ENCODE measurements around the gene GGA3.
"Not testable (repeated sequence)": the region's sequence is repeated elsewhere in the genome, so short reads cannot be mapped to it uniquely, and the experiment has no call there.

The GGA3 gene

GRCh38 chr17:75261336-75262111 lies at the start of gene GGA3, which contains the start of gene MRPS7:
Gene GGA3, minus strand, starts transcription at chr17:75261606. Its CDS starts 19 bp downstream, at chr17:75261587.
Gene MRPS7, plus strand, starts transcription at chr17:75261879. Its CDS starts 22 bp downstream, at chr17:75261901.
- peak; percentile 91 for DNase-seq (ENCODE audit: low read depth in 1 of 2, low spot score in 1 of 2)

GRCh38 chr17:75308732-75309629 lies 47.6 kb upstream of the GGA3 start:
- no peak for DNase-seq (ENCODE audit: low read depth in 1 of 2, low spot score in 1 of 2)

GRCh38 chr17:75307957-75308731 lies 46.7 kb upstream of the GGA3 start:
- no peak for DNase-seq (ENCODE audit: low read depth in 1 of 2, low spot score in 1 of 2)

- no peak for DNase-seq (ENCODE audit: low read depth in 1 of 2, low spot score in 1 of 2)
These were observed 40.2 kb upstream of the GGA3 start for GRCh38 chr17:75301502-75302206.

GRCh38 chr17:75301049-75301448 lies 39.6 kb upstream of the GGA3 start:
- no peak for DNase-seq (ENCODE audit: low read depth in 1 of 2, low spot score in 1 of 2)

DNA sequence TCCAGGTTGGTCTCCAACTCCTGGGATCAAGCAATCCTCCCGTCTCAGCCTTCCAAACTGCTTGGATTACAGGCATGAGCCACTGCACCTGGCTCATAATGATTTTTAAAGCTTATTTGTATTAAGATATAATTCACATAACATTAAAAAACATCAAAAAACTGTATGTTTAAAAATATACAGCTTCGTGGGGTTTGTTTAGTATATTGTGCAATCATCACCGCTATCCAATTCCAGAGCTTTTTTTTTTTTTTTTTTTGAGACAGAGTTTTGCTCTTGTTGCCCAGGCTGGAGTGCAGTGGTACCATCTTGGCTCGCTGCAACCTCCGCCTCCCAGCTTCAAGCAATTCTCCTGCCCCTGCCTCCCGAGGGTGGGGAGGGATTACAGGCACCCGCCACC lies 38.9 kb upstream of the GGA3 start:
- DNase-seq (ENCODE audit: low read depth in 1 of 2, low spot score in 1 of 2) = no peak

GRCh38 chr17:75295201-75296158 lies 34.1 kb upstream of the GGA3 start:
- no peak for DNase-seq (ENCODE audit: low read depth in 1 of 2, low spot score in 1 of 2)

- not testable (repeated sequence) for DNase-seq (ENCODE audit: low read depth in 1 of 2, low spot score in 1 of 2)
These were observed 31.5 kb upstream of the GGA3 start for GRCh38 chr17:75292810-75293448.

GRCh38 chr17:75289832-75290337 lies 28.5 kb upstream of the GGA3 start:
- peak; percentile 24 to 48 for DNase-seq (ENCODE audit: low read depth in 1 of 2, low spot score in 1 of 2)

- DNase-seq (ENCODE audit: low read depth in 1 of 2, low spot score in 1 of 2) = peak; percentile 89 to 94
These were observed 27.9 kb upstream of the GGA3 start, which contains the start of gene SLC25A19 for GRCh38 chr17:75289115-75289831. Gene SLC25A19, minus strand, starts transcription at chr17:75289433. Its CDS starts 2,669 bp downstream, at chr17:75286764.

- no peak for DNase-seq (ENCODE audit: low read depth in 1 of 2, low spot score in 1 of 2)
These were observed 27.3 kb upstream of the GGA3 start for GRCh38 chr17:75288770-75289114.

DNA sequence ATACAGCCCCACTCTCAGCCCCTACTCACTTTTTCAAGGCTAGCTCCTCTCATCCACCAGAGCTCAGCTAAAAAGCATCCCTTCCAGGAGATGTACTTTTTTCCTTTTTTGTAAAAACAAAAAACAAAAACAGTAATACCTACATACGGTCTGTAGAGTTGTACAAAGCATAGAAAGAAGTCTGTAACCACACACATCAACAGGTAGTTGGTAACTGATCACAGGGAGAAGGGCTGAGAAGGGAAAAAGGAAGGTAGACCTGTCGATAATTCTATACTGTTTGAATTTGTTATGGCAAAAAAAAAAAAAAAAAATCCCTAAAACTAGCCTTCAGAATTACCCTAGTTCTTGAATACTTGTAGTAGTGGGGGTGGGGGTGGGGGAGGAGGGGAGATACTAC lies 27.0 kb upstream of the GGA3 start:
- no peak for DNase-seq (ENCODE audit: low read depth in 1 of 2, low spot score in 1 of 2)

DNA sequence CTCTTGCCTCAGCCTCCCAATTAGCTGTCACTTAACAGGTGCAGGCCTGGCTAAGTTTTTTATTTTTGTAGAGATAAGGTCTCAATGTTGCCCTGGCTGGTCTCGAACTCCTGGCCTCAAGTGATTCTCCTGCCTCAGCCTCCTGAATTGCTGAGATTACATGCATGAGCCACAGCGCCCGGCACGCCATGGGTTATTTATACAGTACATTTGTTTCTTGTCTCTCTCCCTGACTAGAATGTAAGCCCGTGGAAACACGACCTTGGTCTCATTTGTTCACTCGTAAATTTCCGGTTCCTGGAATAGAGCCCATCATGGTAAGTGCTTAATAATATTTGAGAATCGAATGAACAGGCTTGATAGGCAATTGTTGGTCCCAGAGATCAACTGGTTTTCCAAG lies 25.8 kb upstream of the GGA3 start:
- DNase-seq (ENCODE audit: low read depth in 1 of 2, low spot score in 1 of 2) = no peak

GRCh38 chr17:75285123-75285522 lies 23.7 kb upstream of the GGA3 start:
- no peak for DNase-seq (ENCODE audit: low read depth in 1 of 2, low spot score in 1 of 2)

DNA sequence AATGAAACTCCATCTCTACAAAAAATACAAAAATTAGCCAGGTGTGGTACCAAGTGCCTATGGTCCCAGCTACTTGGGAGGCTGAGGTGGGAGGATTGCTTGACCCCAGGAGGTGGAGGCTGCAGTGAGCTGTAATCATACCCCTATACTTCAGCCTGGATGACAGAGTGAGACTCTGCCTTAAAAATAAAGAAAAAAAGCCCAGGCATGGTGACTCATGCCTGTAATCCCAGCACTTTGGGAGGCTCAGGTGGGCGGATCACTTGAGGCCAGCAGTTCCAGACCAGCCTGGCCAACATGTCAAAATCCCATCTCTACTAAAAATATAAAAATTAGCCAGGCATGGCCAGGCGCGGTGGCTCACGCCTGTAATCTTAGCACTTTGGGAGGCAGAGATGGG lies 18.8 kb upstream of the GGA3 start:
- not testable (repeated sequence) for DNase-seq (ENCODE audit: low read depth in 1 of 2, low spot score in 1 of 2)

GRCh38 chr17:75277664-75278071 lies 16.3 kb upstream of the GGA3 start:
- DNase-seq (ENCODE audit: low read depth in 1 of 2, low spot score in 1 of 2) = no peak

DNA sequence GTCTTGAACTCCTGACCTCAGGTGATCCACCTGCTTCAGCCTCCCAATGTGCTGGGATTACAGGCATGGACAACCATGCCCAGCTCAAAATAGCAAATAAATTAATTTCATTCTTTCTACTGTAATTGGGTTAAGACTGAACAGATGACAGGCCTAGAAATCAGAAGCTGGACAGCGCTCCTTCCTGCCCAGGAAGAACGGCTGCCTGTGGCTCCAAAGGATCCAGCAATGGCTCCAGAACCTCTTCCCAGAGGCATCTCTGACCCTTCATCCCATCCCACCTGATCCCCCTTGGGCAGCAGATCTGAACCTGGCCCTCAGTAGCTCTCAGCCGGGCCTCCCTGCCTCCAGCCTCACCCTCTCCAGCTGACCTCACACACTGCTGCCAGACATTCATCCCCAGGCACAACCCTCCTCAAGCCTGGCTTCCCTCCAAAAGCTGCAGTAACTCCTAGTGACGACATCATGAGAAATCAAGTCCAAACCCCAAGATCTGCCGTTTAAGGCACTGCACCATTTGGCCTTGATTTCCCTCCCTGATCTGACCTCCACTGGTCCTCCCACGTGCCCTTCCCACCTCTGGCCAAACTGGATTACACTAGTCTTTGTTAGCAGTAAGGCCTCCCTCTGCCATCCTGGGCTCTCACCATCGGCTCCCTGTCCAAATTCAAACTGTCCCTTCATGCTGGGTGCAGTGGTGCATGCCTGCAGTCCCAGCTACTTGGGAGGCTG lies 12.7 kb upstream of the GGA3 start:
- DNase-seq (ENCODE audit: low read depth in 1 of 2, low spot score in 1 of 2) = no peak

DNA sequence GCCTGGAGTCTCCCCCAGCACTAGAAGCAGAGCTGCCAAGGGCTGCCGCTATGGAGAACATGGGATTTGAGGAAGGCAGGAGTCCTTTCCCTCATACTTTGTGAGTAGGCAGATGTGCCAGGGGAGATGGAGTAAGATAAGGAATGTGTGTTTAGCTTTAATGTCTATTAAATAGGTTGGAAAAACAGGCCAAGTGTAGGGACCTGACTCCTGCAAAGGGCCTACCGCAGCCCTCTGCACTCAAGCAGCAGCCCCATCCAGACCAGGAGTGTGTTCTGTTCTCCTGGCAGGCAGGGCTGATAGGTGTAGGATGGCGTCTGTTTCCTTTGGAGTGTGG lies 11.4 kb upstream of the GGA3 start:
- DNase-seq (ENCODE audit: low read depth in 1 of 2, low spot score in 1 of 2) = no peak
